GM18907 (cell line): ENCODE results near the gene ADAM12.
"Not testable (repeated sequence)": the region's sequence is repeated elsewhere in the genome, so short reads cannot be mapped to it uniquely, and the experiment has no call there.

Source experiments
- ATAC-seq: cut with Tn5 transposase; IDR thresholded peaks from one replicate; pipeline ENCODE4 v1.9.1; 2021; ENCODE audit warnings: mild to moderate bottlenecking, moderate library complexity; ENCODE audit not compliant: unreplicated experiment

ADAM12 gene

DNA sequence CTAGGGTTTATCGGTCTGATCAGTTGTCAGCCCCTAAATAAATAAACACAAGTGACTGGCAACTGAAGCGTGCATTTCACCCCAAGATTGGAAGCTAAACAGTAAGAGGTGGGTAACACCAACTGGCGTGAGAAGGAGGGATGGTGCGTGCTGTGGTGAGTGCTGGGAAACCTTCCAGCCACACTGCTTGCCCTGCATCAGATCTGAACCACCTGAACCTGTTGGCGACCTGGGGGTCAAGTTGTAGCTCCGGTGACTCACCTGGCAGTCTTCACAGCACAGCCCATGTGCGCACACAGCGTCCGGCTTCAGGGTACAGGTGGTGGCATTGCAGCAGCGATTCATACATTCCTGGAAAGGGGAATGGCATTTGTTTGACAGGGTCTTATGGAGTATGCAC is 321.8 kb downstream of the ADAM12 start:
- no peak for ATAC-seq

DNA sequence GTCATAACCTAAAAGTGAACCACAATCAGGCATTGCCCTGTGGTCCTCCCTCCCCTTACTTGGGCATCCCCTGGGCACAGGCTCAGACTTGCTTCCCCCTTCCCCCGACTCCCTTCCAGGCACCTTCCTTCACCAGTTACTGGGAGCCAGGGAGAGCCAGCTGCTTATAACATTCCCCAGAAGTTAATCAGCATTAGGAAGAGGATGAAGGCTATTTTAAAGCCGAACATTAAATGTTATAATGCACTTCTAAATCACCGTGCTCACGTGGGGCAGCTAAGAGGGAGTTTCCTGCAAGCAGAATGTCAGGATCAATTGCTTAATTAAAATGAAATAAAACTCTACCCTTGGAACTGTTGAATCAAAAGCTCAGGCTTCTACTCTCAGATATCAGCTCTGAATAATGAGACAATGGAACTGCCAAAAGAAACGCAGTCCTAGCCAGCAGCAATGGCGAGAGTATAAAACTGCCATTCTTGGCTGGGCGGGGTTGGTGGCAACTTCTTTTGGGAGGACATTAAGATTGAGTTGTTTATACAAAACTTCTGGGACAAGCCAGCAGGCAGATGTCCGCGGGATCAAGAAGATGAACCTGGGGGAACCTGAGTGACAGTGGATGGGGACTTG is 322.4 kb downstream of the ADAM12 start:
- no peak for ATAC-seq

DNA sequence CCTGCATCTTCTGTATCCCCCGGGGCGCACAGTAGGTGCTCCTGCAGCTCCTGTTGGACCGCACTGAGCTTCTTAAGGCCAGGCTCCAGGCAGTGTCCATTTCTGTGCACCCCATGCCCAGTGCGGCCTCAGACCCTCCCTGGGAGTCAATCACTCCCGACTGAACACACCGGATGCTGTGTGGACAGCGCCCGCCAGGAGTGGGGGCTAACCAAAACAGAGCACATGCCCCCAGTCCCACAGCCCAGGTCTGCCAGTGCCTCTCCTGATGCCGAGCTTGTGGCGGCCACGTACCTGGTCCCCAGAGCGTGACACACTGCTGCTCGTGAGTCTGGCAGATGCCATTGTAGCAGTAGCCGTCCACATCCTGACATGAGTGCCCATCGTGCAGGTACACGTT is 323.8 kb downstream of the ADAM12 start:
- ATAC-seq, result no peak

DNA sequence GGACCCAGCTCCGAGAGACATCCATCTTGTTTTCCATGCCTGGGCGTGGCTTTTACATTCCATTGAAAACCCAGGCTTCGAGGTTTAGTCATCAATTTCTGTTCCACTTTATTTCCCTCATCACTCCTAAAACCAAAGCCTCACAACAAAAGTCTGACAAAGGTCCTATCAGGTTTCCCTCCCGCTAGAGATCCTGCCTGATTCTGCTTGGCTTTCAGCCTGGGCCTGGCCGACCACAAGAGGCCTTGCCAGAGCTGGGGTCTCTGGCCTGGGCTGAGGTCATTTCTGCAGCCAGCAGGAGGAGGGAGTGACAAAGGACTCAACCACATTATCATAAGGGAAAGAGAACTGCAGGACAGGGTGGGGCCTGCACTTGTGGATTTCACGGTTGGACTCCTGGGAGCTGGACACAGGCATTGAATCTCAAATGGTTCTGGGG is 324.9 kb downstream of the ADAM12 start:
- no peak for ATAC-seq

DNA sequence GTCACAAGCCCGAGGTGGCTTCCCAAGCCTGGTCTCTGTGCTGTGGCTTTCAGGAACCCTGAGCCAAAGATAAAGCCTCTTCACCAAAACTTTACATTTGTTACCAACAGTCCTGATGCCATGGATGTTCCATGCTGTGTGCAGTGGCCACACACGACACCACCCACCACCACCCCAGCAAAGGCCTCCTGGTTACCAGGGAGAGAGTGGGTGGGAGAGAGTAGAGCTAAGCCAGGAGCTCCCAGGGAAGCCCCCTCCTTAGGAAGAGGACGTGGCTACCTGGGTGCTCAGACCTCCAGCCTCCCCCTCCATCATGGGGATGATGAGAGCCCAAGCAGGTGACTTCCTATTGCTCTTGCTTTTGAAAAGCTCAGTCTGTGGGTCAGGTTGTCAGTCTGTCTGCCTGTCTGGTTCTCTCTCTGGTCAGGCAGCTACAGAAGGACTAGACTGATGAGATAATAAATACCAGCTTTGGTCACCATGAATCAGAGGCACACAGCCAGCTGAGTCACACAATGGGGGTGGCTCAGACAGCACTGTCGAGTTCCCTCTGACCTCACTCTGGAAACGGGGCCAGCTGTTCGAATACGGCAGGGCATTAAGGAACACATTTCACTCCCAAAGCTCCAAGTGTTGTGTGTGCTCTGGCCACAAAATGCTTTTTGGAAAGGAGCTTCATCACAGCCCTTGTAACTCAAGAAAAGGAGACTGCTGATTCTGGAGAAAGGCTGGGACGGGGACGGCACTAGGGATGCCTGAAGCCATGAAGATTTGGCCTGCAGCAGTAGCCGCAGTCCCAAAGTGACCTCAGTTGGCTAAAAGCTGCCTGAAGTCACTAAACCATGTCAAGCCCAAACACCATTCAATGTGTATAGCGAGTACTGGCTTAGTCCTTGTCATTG is 325.9 kb downstream of the ADAM12 start:
- no peak for ATAC-seq

DNA sequence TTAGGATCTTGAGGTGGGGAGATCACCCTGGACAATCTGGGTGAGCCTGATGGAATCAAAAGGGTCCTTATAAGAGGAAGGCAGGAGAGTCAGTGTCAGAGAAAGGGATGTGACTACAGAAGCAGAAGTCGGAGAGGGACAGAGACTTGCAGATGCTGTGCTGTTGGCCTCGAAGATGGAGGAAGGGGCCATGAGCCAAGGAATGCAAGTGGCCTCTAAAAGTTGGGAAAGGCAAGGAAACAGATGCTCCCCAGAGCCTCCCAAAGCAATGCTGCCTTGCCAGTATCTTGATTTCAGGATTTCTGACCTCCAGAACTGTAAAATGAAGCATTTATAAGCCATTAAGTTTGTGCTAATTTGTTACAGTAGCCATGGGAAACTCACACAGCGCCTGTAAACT is 326.8 kb downstream of the ADAM12 start:
- no peak for ATAC-seq

DNA sequence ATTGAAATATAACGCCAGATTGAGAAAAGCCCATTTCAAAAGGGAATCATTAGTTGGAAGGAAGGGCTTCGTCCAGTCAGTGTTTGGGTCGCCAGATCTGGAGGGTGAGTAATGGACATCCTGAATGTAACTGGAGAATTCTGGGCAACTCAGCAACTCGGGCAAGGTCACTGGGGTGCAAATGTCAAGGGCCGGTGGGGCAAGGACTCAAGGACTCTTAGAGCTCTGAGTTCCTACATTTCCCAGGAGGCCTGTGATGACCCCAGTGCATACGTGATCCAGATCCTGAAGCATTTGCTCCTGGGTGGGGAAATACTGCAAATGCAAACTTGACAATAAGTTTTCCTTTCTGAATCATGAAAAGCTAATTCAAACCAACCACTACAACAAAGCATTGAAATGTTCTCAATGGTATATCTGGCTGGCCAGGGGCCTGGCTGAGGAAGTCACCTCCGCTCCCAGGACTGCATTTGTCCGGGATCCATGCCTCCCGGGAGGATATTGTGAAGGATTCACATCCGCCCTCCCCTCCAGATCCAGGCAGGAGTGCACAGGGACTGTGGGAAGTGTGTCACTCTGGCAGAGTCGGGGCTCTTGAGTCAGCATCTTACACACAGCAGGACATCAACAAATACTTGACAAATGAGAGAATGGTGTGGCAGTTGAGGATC is 327.9 kb downstream of the ADAM12 start:
- no peak for ATAC-seq

DNA sequence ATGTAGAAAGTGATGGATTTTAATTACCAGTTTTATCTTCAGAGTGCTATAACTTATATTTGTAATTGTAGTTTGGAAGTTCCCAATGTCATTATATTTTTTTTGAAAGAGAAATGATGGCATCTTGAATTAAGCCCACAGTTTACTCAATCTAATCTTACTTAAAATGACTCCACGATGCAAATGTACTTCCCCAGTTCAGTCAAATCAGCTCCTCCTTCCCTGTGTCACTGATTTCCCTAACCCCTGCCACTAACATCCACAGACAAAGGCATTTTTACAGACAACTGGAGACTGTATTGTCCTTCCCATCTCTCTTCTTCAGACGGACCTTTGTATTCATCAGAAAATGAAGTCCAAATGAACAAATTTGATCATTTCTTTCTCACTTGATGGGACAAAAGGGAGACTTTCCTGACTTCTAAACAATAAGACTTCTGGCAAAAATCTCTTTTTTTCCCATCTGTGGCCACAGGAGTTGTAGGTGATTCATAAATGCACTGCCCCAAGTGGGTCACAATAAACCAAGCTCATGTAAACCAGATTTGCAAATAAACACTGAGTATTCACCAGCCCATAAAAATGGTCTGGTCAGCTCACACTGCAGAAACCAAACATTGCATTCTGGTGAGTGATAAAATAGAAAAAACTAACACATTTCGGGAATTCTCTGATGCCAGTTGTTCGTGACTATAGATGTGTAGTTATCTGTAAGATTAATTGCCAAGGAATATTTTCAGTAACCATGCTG is 329.0 kb downstream of the ADAM12 start:
- no peak for ATAC-seq

DNA sequence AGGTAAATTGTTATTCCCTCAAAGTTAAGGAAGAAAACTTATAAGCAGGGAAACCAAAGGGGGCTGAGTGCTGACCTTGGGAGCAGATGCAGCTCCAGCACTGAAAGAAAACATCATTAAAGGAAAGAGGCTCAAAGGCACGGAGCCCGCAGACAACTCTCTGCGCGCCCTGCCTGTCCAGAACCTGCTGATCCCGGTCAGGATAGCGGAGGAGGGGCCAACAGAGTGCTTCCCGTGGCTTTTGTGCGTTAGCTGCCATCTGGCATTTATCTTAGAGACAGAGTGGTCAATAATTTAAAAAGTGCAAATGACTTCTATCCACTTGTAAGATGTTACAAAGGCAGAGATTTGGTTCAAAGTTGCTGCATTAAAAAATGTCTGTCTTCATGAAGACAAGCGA is 329.8 kb downstream of the ADAM12 start:
- ATAC-seq, result no peak

DNA sequence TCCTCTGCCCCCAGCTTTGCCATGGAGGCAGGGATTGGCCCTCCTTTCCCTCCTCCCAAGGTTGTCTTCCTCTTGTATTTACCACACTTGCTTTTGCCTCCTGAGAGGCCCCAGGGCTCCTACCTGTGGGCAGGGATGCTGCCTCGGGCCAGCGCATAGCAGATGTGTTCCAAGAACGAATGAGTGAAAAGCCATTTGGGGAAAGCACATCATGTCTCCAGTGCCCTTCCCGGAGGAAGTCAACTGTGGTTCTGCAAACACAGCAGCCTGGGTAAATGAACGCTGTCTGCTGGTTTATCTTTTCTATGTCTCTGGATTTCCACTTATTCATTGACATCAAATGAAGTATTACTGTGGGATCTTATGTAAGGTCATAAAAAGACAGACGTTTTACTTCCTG is 330.2 kb downstream of the ADAM12 start:
- ATAC-seq, result no peak

DNA sequence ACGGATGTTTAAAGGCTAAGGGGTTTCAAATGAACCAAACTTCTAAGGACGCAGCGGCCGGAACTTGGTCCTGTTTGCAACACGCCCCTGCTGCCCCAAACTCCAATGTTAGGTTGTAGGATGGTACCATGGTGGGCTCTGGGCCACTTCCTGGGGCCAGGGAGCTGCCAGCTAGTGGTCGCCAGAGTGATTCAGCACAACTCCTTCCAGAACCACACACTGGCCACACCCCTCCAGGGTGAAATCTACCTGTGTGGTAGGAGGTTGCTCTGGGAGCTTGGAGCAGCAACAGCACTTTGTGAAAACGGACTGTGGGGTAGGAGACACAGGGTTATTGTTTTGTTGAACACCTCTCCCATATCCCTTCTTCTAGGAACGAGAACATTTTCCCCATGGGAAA is 330.8 kb downstream of the ADAM12 start:
- no peak for ATAC-seq

DNA sequence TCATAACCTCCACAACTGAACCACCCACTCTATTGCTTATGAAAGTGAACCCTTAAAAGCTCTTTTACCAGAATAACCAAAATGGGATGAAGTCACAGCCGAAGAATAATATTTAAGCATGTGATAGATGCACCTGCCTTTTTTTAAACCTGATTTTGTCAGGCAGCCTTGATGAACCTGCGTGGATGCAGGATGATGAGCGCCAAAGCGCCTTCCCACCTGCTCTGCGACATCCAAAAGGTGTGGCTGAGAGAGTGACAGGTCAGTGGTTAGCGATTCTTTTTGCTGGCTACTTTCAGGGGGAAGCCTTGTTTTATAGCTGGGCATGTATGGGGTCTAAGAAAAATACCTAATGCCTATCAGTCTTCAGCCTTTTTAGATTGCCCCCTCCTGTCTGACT is 334.1 kb downstream of the ADAM12 start:
- ATAC-seq, result no peak

DNA sequence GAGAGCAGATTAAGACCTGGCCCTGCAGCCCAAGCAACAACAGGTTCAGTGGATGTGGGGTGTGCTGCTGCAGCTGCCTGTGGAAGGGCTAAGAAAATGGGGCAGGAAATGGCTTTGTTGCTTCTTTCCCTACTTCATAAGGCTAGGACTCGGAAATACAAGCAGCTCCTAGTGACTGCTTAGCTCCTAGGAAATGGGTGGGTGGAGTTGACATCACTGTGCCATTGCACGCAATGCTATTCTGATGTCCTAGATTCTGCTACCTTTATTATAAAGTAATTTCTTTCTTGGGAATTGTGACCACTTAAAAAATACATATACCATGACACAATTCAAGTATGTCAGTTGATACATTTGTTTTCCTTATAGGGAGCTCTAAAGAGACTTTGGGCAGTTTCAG is 336.1 kb downstream of the ADAM12 start:
- ATAC-seq, result no peak

DNA sequence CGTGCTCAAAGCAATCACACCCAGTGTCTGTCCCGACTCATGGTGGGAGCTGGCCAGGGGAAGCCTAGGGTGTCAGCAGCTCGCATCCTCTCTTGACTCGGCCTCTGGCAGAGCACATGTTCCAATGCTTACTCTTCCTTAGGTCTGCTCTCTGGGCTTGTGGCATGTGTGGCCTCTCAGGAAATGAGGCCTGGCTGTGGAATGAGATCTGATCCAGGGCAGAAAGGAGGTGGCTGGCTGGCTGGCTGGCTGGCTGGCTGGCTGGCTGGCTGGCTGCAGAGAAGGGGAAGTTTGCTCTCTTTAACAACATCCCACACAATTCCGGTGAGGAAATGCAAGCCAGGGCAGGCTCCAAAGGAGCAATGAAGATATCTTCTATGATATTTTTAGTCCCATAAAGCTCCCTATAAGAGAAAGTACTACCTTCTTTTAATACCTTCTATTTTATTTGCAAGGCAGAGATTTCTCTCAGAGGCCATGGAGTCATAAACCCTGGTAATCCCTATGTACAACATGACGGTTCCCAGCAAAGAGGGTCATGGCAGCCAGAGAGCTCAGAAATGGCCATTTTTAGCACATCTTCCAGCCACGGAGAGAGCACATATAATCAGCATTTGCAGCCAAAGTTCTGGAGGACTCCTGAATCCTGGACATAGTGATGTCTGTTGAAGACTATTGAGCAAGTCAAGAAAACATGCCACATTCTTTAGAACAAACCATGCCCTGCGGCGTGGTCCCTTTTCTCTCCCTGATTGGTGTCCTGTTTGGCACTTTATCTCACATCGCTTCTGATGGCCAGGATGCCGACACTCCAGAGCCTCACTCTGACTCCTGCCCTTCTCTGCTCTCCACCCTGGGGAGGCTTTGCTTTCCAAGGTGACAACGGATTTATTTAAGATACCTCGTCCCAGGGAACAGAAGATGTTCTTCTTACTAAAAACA is 338.2 kb downstream of the ADAM12 start:
- no peak for ATAC-seq

DNA sequence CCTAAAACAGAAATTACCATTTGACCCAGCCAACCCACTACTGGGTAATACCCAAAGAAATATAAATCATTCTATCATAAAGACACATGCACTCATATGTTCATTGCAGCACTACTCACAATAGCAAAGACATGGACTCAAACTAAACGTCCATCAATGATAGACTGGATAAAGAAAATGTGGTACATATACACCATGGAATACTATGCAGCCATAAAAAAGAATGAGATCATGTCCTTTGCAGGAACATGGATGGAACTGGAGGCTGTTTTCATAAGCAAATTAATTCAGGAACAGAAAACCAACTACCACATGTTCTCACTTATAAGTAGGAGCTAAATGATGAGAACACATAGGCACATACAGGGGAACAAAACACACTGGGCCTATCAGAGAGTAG is 340.5 kb downstream of the ADAM12 start:
- ATAC-seq, result not testable (repeated sequence)

DNA sequence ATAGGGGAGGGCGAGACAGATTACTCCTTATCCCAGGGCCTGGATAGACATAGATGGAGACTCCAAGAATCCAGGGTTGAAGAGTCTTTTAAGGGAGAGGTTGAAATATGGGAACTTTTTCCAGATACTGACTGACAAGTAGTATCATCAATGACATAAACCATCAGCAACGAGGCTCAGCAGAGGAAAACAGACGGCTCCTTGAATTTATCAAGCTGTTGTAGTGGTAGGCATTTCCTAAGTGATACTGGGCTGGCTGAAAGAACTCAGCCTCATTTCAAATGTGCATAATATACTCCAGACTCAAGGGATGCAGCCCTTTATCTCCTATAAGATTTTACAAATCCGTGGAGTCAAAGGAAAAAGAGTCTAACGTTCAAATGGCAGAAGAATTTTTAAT is 341.4 kb downstream of the ADAM12 start:
- ATAC-seq, result no peak

DNA sequence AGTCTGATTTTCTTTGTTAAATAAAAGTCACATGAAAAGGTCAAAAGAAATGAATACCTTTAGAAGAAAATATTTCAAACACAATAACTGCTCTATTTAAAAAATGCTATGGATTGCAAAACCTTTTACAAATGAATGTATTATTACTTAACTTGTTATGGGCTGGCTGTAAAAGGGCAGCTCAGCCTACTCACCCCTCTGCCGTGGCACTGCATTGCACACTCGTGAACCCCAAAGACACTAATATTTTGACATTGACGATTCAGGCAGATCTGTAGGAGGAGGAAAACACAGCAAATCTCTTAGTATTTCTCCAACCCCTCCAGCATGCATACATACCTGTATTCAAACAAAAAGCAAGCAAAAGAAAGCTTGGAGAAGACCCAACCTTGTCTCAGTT is 342.4 kb downstream of the ADAM12 start:
- no peak for ATAC-seq

DNA sequence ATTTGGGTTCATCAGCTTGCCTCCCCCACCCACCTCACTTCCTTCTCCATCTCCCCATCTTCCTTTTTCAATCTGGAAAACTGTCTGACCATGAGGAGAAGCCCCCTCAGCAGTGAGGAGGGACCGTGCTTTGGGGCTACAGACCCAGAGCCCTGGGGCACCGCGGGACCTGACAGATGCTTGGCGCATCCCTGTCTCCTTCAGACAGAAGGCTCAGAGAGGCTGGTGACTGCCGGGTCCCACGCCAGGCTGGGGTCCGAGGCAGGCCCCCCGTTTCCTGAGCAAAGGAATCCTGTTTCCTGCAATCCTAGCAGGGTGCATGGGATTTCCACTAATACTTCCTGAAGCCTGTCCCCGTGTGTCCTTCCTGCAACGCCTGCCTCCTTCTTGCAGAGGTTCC is 344.9 kb downstream of the ADAM12 start:
- no peak for ATAC-seq

DNA sequence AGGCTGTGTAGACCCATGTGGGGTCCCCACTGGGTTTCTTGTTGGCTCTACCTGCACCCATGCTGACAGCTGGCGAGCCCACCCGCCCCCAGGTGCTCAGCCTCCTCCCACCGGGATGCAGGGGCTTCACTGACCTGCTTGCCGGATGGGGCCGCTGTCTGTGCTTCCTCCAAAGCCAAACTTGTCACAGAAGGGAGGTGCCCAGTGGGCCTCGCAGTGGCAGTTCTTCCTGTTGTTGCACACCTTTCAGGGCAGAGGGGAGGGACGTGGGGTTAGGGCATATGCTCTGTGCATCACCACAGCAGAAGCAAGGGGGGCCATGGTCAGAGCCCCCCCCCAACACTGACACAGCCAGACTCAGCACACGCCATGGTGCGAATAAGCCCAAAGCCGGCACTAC is 345.4 kb downstream of the ADAM12 start:
- no peak for ATAC-seq

DNA sequence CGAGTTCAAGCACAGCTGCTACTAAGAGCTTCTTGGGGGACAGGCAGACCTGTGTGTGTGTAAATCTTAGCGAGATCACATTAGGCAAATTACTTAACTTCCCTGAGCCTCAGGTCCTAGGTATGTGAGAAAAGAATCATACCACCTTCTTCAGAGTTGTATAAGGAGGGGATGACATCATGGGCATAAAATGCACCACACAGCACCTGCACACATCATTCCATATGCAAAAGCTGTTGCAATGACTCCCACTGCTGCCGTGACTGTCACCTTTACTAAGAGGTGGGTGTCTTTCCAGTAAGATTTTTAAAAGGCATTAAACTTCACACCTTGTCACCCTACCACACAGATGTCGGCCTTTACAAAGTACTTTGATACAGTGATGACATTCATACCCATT is 345.9 kb downstream of the ADAM12 start:
- ATAC-seq, result no peak
